HEK293 (cell line): ENCODE results near the gene TP53BP1.

Experiments used
- CTCF ChIA-PET: fragments of 350-600 bp; formaldehyde crosslinking; extraction: SDS; loops from one replicate; lab custom pipeline; 2021; ENCODE audit warnings: antibody characterized with exemption; lab: Yijun Ruan, JAX
- POLR2A ChIA-PET: fragments of 300-600 bp; formaldehyde crosslinking; extraction: SDS; loops from one replicate; lab custom pipeline; 2020; ENCODE audit warnings: antibody characterized with exemption, inconsistent platforms; lab: Yijun Ruan, JAX
- H3K27ac ChIP-seq: fragments of 200-500 bp; sonication (Bioruptor generic); 2 replicates; pipeline ENCODE4 v1.5.1; 2014; ENCODE audit warnings: low read depth, low read length, control low read depth, inconsistent platforms; ENCODE audit errors: extremely low read depth
- H3K36me3 ChIP-seq, 2 experiments: fragments of 200-500 bp in 1 of 2; sonication (Bioruptor generic) in 1 of 2; 1 replicate in 1 of 2; 2 replicates in 1 of 2; pipeline ENCODE4 v1.5.1; 2014 to 2017; ENCODE audit warnings: inconsistent platforms in 2 of 2, low read length in 2 of 2; ENCODE audit not compliant: control insufficient read depth in 2 of 2, insufficient read depth in 1 of 2
- H3K4me1 ChIP-seq: fragments of 200-500 bp; sonication (Bioruptor generic); 2 replicates; pipeline ENCODE4 v1.5.1; 2014; ENCODE audit warnings: mild to moderate bottlenecking, low read length, inconsistent platforms; ENCODE audit not compliant: control insufficient read depth, insufficient read depth
- H3K4me3 ChIP-seq: 2 replicates; pipeline ENCODE4 v1.5.1; 2011; ENCODE audit warnings: low read depth, mild to moderate bottlenecking, control low read depth, low read length, moderate library complexity
- H3K9me3 ChIP-seq: fragments of 200-500 bp; sonication (Bioruptor generic); 2 replicates; pipeline ENCODE4 v1.5.1; 2014; ENCODE audit warnings: low read depth, low read length, inconsistent platforms; ENCODE audit not compliant: control insufficient read depth, insufficient read depth
- KLF10 ChIP-seq: fragments of 450-650 bp; IDR thresholded peaks from 2 replicates; pipeline ENCODE4 v1.5.1; 2018; ENCODE audit warnings: missing biosample characterization, mild to moderate bottlenecking, missing genetic modification characterization
- ZBTB10 ChIP-seq: fragments of 450-650 bp; formaldehyde crosslinking; IDR thresholded peaks from 2 replicates; pipeline ENCODE4 v1.5.1; 2016; ENCODE audit warnings: missing biosample characterization, missing genetic modification characterization
- ZEB2 ChIP-seq: fragments of 450-650 bp; formaldehyde crosslinking; IDR thresholded peaks from 2 replicates; pipeline ENCODE4 v1.5.1; 2016; ENCODE audit warnings: missing biosample characterization, missing genetic modification characterization
- ZNF148 ChIP-seq: fragments of 450-650 bp; formaldehyde crosslinking; IDR thresholded peaks from 2 replicates; pipeline ENCODE4 v1.5.0; 2017; ENCODE audit warnings: missing biosample characterization, missing genetic modification characterization, borderline replicate concordance
- ZNF19 ChIP-seq: fragments of 450-650 bp; formaldehyde crosslinking; IDR thresholded peaks from 2 replicates; pipeline ENCODE4; 2016; ENCODE audit warnings: missing biosample characterization, missing genetic modification characterization, low read depth
- ZNF341 ChIP-seq: fragments of 450-650 bp; formaldehyde crosslinking; IDR thresholded peaks from 2 replicates; pipeline ENCODE4; 2016; ENCODE audit warnings: low read depth, missing biosample characterization, missing genetic modification characterization
- ZNF391 ChIP-seq: fragments of 450-650 bp; formaldehyde crosslinking; IDR thresholded peaks from 2 replicates; pipeline ENCODE4 v1.5.1; 2016; ENCODE audit warnings: low read depth, missing biosample characterization, missing genetic modification characterization, borderline replicate concordance
- ZNF488 ChIP-seq: fragments of 450-650 bp; formaldehyde crosslinking; IDR thresholded peaks from 2 replicates; pipeline ENCODE4 v1.5.1; 2016; ENCODE audit warnings: missing biosample characterization, missing genetic modification characterization
- ZNF747 ChIP-seq: fragments of 450-650 bp; formaldehyde crosslinking; IDR thresholded peaks from 2 replicates; pipeline ENCODE4 v1.5.1; 2016; ENCODE audit warnings: missing biosample characterization, missing genetic modification characterization
- ZNF791 ChIP-seq: fragments of 450-650 bp; formaldehyde crosslinking; IDR thresholded peaks from 2 replicates; pipeline ENCODE4 v1.5.1; 2016; ENCODE audit warnings: missing biosample characterization, missing genetic modification characterization
- TF ChIP-seq, protein P1 (sequence below): fragments of 450-650 bp; formaldehyde crosslinking; IDR thresholded peaks from 2 replicates; pipeline ENCODE4 v1.5.1; 2016; ENCODE audit warnings: missing biosample characterization, missing genetic modification characterization
- TF ChIP-seq, protein P2 (sequence below): fragments of 450-650 bp; formaldehyde crosslinking; IDR thresholded peaks from 2 replicates; pipeline ENCODE4 v1.5.1; 2016; ENCODE audit warnings: missing biosample characterization, missing genetic modification characterization, low read depth
- TF ChIP-seq, protein P3 (sequence below): fragments of 450-650 bp; formaldehyde crosslinking; IDR thresholded peaks from 2 replicates; pipeline ENCODE4 v1.5.1; 2017; ENCODE audit warnings: missing biosample characterization, missing genetic modification characterization

TP53BP1 gene

DNA sequence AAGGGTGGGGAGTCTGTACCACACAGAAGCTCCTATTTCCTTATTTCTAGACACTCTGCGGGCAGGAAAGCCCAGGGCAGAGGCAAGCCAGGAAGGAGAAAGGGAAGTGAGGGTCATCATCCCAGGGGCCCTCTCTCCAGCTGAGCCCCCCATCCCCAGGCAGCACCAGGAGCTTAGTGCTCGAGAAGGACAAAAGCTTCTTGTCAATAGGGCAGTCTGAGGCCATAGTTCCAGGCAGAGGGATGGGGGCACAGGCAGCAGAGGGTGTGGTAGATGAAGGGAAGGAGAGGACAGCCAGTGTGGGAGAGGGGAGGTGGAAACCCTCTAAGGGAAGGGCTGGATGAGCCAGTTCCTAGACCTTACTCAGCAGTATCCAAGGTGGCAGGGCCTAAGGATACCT is 27.2 kb upstream of the TP53BP1 start:
- Histone ChIP-seq H3K4me1 (peaks cover 7% of the 10 kb centered on the region; the same call in 1 of the 2 replicates), H3K9me3 (no peaks in the 10 kb centered on the region), H3K27ac (no peak overlapping the region)
- TF ChIP-seq ZNF341 (tag by site-specific recombination), result peak; percentile 16; the same call in 1 of the 2 replicates
- TF ChIP-seq ZBTB10 (tag by site-specific recombination), result no peak
- TF ChIP-seq, all 188 proteins: peak for 1
- Histone ChIP-seq H3K4me3 (no peak overlapping the region), H3K36me3 (peaks cover 0 to 48% of the 10 kb centered on the region in 2 experiments; a peak in 1 of 3 replicates)
- POLR2A ChIA-PET, result no interaction called here
- CTCF ChIA-PET, result no interaction called here

DNA sequence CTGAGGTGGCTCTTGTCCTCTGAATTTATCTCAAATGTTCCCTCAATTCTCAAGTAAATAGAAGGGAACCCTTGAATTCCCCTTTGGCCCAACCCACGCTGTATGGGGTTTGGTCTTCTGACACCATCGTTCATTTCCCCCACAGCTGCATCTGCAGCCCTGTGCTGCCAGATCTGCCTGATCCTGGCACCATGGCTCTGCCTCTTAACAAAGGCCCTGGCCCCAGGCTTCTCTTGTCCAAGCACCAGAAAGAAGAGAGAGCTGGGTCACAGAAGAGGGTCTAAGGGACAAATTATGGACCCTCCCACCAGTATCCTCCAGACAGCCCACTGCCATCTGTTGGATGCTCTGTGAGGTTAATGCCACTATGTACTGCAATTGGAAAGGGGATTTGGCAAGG is 26.2 kb upstream of the TP53BP1 start:
- Histone ChIP-seq H3K27ac (no peak overlapping the region), H3K9me3 (no peaks in the 10 kb centered on the region), H3K4me3 (no peak overlapping the region), H3K36me3 (peaks cover 0 to 39% of the 10 kb centered on the region in 2 experiments; a peak in 1 of 3 replicates), H3K4me1 (peaks cover 7% of the 10 kb centered on the region; the same call in 1 of the 2 replicates)
- ChIA-PET POLR2A (no interaction called here), CTCF (no interaction called here)
- TF ChIP-seq, protein P1, sequence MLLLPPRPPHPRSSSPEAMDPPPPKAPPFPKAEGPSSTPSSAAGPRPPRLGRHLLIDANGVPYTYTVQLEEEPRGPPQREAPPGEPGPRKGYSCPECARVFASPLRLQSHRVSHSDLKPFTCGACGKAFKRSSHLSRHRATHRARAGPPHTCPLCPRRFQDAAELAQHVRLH (tag by site-specific recombination), result no peak
- TF ChIP-seq, protein P2, sequence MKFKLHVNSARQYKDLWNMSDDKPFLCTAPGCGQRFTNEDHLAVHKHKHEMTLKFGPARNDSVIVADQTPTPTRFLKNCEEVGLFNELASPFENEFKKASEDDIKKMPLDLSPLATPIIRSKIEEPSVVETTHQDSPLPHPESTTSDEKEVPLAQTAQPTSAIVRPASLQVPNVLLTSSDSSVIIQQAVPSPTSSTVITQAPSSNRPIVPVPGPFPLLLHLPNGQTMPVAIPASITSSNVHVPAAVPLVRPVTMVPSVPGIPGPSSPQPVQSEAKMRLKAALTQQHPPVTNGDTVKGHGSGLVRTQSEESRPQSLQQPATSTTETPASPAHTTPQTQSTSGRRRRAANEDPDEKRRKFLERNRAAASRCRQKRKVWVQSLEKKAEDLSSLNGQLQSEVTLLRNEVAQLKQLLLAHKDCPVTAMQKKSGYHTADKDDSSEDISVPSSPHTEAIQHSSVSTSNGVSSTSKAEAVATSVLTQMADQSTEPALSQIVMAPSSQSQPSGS (tag by site-specific recombination), result no peak
- no peak for TF ChIP-seq ZNF791 (tag by site-specific recombination)
- no peak for TF ChIP-seq ZBTB10 (tag by site-specific recombination)
- no peak for TF ChIP-seq ZNF19
- no peak for TF ChIP-seq KLF10 (tag by site-specific recombination)
- TF ChIP-seq ZEB2 (tag by site-specific recombination), result no peak
- no peak for TF ChIP-seq ZNF391 (tag by site-specific recombination)
- no peak for TF ChIP-seq ZNF747
- TF ChIP-seq ZNF488 (tag by site-specific recombination), result no peak
- TF ChIP-seq, protein P3, sequence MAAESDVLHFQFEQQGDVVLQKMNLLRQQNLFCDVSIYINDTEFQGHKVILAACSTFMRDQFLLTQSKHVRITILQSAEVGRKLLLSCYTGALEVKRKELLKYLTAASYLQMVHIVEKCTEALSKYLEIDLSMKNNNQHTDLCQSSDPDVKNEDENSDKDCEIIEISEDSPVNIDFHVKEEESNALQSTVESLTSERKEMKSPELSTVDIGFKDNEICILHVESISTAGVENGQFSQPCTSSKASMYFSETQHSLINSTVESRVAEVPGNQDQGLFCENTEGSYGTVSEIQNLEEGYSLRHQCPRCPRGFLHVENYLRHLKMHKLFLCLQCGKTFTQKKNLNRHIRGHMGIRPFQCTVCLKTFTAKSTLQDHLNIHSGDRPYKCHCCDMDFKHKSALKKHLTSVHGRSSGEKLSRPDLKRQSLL, result no peak
- TF ChIP-seq ZNF148 (tag by site-specific recombination), result no peak
